ENCODE results near the gene MSN. TPM values are rescaled to one million over a fixed set of nuclear protein-coding genes. Genes with fewer than 3 reads are reported as not detected.
A peak's percentile ranks its signal among the peaks of the same experiment; 100 is the strongest.

Gene MSN
- total RNA-seq, 1 experiment from 2014 or later = 308 TPM

- TF ChIP-seq, protein P1, sequence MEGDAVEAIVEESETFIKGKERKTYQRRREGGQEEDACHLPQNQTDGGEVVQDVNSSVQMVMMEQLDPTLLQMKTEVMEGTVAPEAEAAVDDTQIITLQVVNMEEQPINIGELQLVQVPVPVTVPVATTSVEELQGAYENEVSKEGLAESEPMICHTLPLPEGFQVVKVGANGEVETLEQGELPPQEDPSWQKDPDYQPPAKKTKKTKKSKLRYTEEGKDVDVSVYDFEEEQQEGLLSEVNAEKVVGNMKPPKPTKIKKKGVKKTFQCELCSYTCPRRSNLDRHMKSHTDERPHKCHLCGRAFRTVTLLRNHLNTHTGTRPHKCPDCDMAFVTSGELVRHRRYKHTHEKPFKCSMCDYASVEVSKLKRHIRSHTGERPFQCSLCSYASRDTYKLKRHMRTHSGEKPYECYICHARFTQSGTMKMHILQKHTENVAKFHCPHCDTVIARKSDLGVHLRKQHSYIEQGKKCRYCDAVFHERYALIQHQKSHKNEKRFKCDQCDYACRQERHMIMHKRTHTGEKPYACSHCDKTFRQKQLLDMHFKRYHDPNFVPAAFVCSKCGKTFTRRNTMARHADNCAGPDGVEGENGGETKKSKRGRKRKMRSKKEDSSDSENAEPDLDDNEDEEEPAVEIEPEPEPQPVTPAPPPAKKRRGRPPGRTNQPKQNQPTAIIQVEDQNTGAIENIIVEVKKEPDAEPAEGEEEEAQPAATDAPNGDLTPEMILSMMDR (conservative IDR thresholded peaks at IDR 0.05; ENCODE audit: low read depth, low read length) = no peak
- TF ChIP-seq EZH2phosphoT487 (IDR thresholded peaks at IDR 0.05; ENCODE audit: borderline replicate concordance, low read length) = no peak
- TF ChIP-seq EZH2 (IDR thresholded peaks at IDR 0.05; ENCODE audit: low read length, unreplicated experiment) = no peak
- Histone ChIP-seq H3K4me3 (ENCODE audit: low read length) (no peak overlapping the region), H4K20me1 (ENCODE audit: low read length) (peaks cover 39% of the 10 kb centered on the region), H2AFZ (ENCODE audit: low read length) (no peak overlapping the region), H3K4me1 (ENCODE audit: insufficient read depth, low read length) (peaks cover 39% of the 10 kb centered on the region), H3K36me3 (ENCODE audit: low read depth, low read length) (peaks cover 20% of the 10 kb centered on the region), H3F3A (ENCODE audit: low read length, unreplicated experiment) (no peaks in the 10 kb centered on the region), H3K9me3 (ENCODE audit: low read length) (no peaks in the 10 kb centered on the region), H3K79me2 (ENCODE audit: low read length) (peaks cover 93% of the 10 kb centered on the region), H3K9me2 (replicated peaks; ENCODE audit: low read length) (no peaks in the 10 kb centered on the region), H3K27ac (ENCODE audit: low read length) (peak overlapping the region; percentile 68), H3K27me3 (ENCODE audit: low read length) (no peaks in the 10 kb centered on the region), H3K4me2 (ENCODE audit: low read length) (peak overlapping the region; percentile 40), H3K9ac (ENCODE audit: low read length) (no peak overlapping the region)
- ATAC-seq (peak; percentile 46), DNase-seq (peak; percentile 69)
- CTCF ChIA-PET = no interaction called here
- intact Hi-C loops (cut with micrococcal nuclease) = no loop called here
- POLR2A ChIA-PET (ENCODE audit: unreplicated experiment) = interaction anchor here (0.5 to 1.3 kb wide), 3 partner anchors 27 to 111 kb away, joined by 3 to 12 read pairs (median 4); no protein-coding TSS in a partner anchor
- BruUV-seq (replicated peaks) = no TSS peak
Measured at GRCh38 chrX:65706041-65706828, 38.8 kb downstream of the MSN start.

- H3K79me2 ChIP-seq (ENCODE audit: low read length) = peaks cover 94% of the 10 kb centered on the region
- POLR2A ChIA-PET (ENCODE audit: unreplicated experiment) = interaction anchor here (0.8 kb wide), 1 partner anchor 28 kb away, joined by 3 read pairs; no protein-coding TSS in a partner anchor
- TF ChIP-seq, protein P1 (conservative IDR thresholded peaks at IDR 0.05; ENCODE audit: low read depth, low read length) = no peak
- no peak for TF ChIP-seq EZH2phosphoT487 (IDR thresholded peaks at IDR 0.05; ENCODE audit: borderline replicate concordance, low read length)
- TF ChIP-seq EZH2 (IDR thresholded peaks at IDR 0.05; ENCODE audit: low read length, unreplicated experiment) = no peak
- H4K20me1 ChIP-seq (ENCODE audit: low read length) = peaks cover 45% of the 10 kb centered on the region
- H3K9me3 ChIP-seq (ENCODE audit: low read length) = no peaks in the 10 kb centered on the region
- peak overlapping the region; percentile 68 for H3K27ac ChIP-seq (ENCODE audit: low read length)
- no peaks in the 10 kb centered on the region for H3F3A ChIP-seq (ENCODE audit: low read length, unreplicated experiment)
- no TSS peak for BruUV-seq (replicated peaks)
- no peak for ATAC-seq
- no peak for DNase-seq
- no peaks in the 10 kb centered on the region for H3K9me2 ChIP-seq (replicated peaks; ENCODE audit: low read length)
- peaks cover 15% of the 10 kb centered on the region for H3K36me3 ChIP-seq (ENCODE audit: low read depth, low read length)
- H3K4me1 ChIP-seq (ENCODE audit: insufficient read depth, low read length) = peaks cover 39% of the 10 kb centered on the region
- 0 out of 2 replicates have a peak overlapping the region, but pooled peaks have one; percentile 40 for H3K4me2 ChIP-seq (ENCODE audit: low read length)
- CTCF ChIA-PET = no interaction called here
- no peak overlapping the region for H2AFZ ChIP-seq (ENCODE audit: low read length)
- H3K4me3 ChIP-seq (ENCODE audit: low read length) = no peak overlapping the region
- intact Hi-C loops (cut with micrococcal nuclease) = no loop called here
- no peaks in the 10 kb centered on the region for H3K27me3 ChIP-seq (ENCODE audit: low read length)
- no peak overlapping the region for H3K9ac ChIP-seq (ENCODE audit: low read length)
Measured at GRCh38 chrX:65707151-65707550, 39.7 kb downstream of the MSN start.

All from PC-3 (cell line).